Tibial nerve (tissue), 3 donors: Measurements from ENCODE around the gene SEPTIN11.

Experiments
- POLR2A ChIP-seq, 2 donors: fragments of 450-650 bp; IDR thresholded peaks; one replicate each; pipeline ENCODE4 v1.6.1; 2017; ENCODE audit warnings: antibody characterized with exemption in 2 of 2, mild to moderate bottlenecking in 2 of 2, moderate library complexity in 2 of 2
- TF ChIP-seq, protein P1 (sequence below), 5 experiments: fragments of 200-600 bp in 3 of 5; fragments of 450-650 bp in 2 of 5; sonication (generic) in 3 of 5; IDR thresholded peaks; one replicate each; pipeline ENCODE4 v1.5.1; 2016 to 2019; ENCODE audit warnings: antibody characterized with exemption in 5 of 5, mild to moderate bottlenecking in 3 of 5, moderate library complexity in 2 of 5

DNA sequence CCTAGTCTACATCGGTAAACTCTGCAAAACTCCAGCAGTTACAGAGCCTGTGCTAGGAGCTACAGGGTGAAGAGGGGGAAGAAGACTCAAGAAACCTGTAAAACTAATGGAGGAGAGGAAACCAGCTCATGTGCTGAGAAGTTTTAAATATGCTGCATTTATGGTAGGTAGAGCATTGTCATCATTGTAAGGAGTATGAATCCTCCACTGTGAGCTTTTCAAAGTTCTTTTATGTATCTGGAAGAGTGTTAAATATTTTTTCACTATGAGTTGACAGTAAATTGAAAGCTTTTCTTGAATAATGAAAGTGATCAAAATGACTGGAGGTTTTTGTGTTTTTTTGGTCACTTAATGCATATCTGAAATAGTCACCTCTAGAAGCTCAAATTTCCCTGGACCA lies 46.2 kb downstream of the SEPTIN11 start:
- TF ChIP-seq, protein P1, sequence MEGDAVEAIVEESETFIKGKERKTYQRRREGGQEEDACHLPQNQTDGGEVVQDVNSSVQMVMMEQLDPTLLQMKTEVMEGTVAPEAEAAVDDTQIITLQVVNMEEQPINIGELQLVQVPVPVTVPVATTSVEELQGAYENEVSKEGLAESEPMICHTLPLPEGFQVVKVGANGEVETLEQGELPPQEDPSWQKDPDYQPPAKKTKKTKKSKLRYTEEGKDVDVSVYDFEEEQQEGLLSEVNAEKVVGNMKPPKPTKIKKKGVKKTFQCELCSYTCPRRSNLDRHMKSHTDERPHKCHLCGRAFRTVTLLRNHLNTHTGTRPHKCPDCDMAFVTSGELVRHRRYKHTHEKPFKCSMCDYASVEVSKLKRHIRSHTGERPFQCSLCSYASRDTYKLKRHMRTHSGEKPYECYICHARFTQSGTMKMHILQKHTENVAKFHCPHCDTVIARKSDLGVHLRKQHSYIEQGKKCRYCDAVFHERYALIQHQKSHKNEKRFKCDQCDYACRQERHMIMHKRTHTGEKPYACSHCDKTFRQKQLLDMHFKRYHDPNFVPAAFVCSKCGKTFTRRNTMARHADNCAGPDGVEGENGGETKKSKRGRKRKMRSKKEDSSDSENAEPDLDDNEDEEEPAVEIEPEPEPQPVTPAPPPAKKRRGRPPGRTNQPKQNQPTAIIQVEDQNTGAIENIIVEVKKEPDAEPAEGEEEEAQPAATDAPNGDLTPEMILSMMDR (IDR thresholded peaks at IDR 0.05), result no peak
- TF ChIP-seq POLR2A (IDR thresholded peaks at IDR 0.05), result no peak
